Epithelial cell of esophagus (primary cell): ENCODE data around the gene PIGT.

ENCODE experiments used
- DNase-seq: peaks from one replicate; pipeline ENCODE4 v3.0.0; 2010; ENCODE audit warnings: low read depth
- H3K4me3 ChIP-seq: 2 replicates; pipeline ENCODE4 v1.5.1; 2011; ENCODE audit warnings: mild to moderate bottlenecking, low read length, control low read depth
- CTCF ChIP-seq: IDR thresholded peaks from 2 replicates; pipeline ENCODE4 v1.5.1; 2011; ENCODE audit warnings: low read depth, mild to moderate bottlenecking, low read length, control low read depth, inconsistent platforms; ENCODE audit not compliant: insufficient read depth; ENCODE audit errors: missing control alignments

The PIGT gene

GRCh38 chr20:45378191-45378590 lies 37.8 kb upstream of the PIGT start, which contains the start of gene TP53TG5:
TP53TG5 (minus strand) TSS chr20:45378325; CDS start chr20:45378236, 89 bp downstream.
- no peak for DNase-seq

GRCh38 chr20:45387274-45387673 lies 28.7 kb upstream of the PIGT start:
- TF ChIP-seq CTCF: no peak
- DNase-seq: no peak

More at GRCh38 chr20:45378191-45378590, 37.8 kb upstream of the PIGT start, which contains the start of gene TP53TG5:
- TF ChIP-seq CTCF: no peak
- H3K4me3 ChIP-seq: no peak within 1 kb of the TSS

GRCh38 chr20:45390931-45391330 lies 25.0 kb upstream of the PIGT start:
- peak; percentile 22 for DNase-seq
- H3K4me3 ChIP-seq: no peak overlapping the region
- TF ChIP-seq CTCF: no peak

More at GRCh38 chr20:45387274-45387673, 28.7 kb upstream of the PIGT start:
- no peak overlapping the region for H3K4me3 ChIP-seq

GRCh38 chr20:45391559-45391958 lies 24.4 kb upstream of the PIGT start:
- H3K4me3 ChIP-seq: no peak overlapping the region
- no peak for TF ChIP-seq CTCF
- no peak for DNase-seq

- no peak for DNase-seq
- no peak overlapping the region for H3K4me3 ChIP-seq
- peak; percentile 26 for TF ChIP-seq CTCF
Measured at GRCh38 chr20:45392733-45393132, 23.2 kb upstream of the PIGT start.

GRCh38 chr20:45394221-45395113 lies 21.5 kb upstream of the PIGT start:
- no peak overlapping the region for H3K4me3 ChIP-seq
- DNase-seq: no peak
- TF ChIP-seq CTCF: no peak

DNA sequence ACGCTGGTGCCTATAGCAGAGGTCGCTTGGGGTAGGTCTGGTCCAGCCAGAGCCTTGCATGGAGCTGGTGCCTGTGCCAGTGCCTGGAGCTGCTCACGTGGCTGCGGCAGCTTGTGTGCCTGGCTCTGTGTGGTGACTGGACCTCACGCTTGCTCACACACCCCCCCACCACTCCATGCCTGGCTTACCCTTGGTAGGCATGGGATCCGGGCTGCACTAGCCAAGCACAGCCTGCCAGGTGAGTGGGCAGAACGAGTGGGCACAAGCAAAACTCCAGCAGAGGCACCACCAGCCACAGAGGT lies 20.9 kb upstream of the PIGT start:
- H3K4me3 ChIP-seq: no peak overlapping the region
- no peak for DNase-seq
- TF ChIP-seq CTCF: no peak
